Prostate gland (tissue), 2 donors: Measurements from ENCODE around the gene FTCDNL1.

Experiments
- CTCF ChIP-seq, 4 experiments: fragments of 200-600 bp in 2 of 4; fragments of 450-650 bp in 2 of 4; sonication (generic) in 2 of 4; IDR thresholded peaks; 1 replicate in 3 of 4; 2 replicates in 1 of 4; pipeline ENCODE4 v1.5.1; 2016 to 2019; ENCODE audit warnings: antibody characterized with exemption in 4 of 4, mild to moderate bottlenecking in 2 of 4, moderate library complexity in 2 of 4
- POLR2A ChIP-seq: fragments of 450-650 bp; IDR thresholded peaks from one replicate; pipeline ENCODE4 v1.6.1; 2016; ENCODE audit warnings: antibody characterized with exemption, mild to moderate bottlenecking
- POLR2AphosphoS5 ChIP-seq: sonication (generic); formaldehyde crosslinking; IDR thresholded peaks from one replicate; pipeline ENCODE4 v1.6.1; 2017; ENCODE audit warnings: antibody characterized with exemption

GRCh38 chr2:199882667-199883066 lies 31.7 kb upstream of the FTCDNL1 start:
- TF ChIP-seq CTCF (IDR thresholded peaks at IDR 0.05) (no peak), POLR2A (no peak), POLR2AphosphoS5 (no peak)
